Keratinocyte (primary cell): Measurements from ENCODE around the gene SPX. TPM values are rescaled to one million over a fixed set of nuclear protein-coding genes. Genes with fewer than 3 reads are reported as not detected.

ENCODE experiments used
- DNase-seq: peaks from one replicate; pipeline ENCODE4 v3.0.0-alpha.2; 2011; ENCODE audit warnings: low read depth, missing footprints, low spot score
- FAIRE-seq: peaks from 2 replicates; lab custom pipeline; 2011; peaks lifted over from hg19 to GRCh38; lab: Jason Lieb, UNC
- H2AFZ ChIP-seq: 2 replicates; pipeline ENCODE4 v1.6.0; 2012; ENCODE audit warnings: low read length, control low read depth, inconsistent platforms; ENCODE audit not compliant: control insufficient read depth
- H3K27ac ChIP-seq: 2 replicates; pipeline ENCODE4 v1.5.1; 2011; ENCODE audit warnings: low read length; ENCODE audit not compliant: control insufficient read depth, insufficient read depth
- H3K27me3 ChIP-seq: 3 replicates; pipeline ENCODE4 v1.6.0; 2011; ENCODE audit warnings: low read length; ENCODE audit not compliant: control insufficient read depth, insufficient read depth; ENCODE audit errors: extremely low read depth
- H3K36me3 ChIP-seq, 2 experiments: 2 replicates in 1 of 2; 3 replicates in 1 of 2; pipeline ENCODE4 v1.5.1; 2011; ENCODE audit warnings: low read length in 2 of 2, mild to moderate bottlenecking in 1 of 2; ENCODE audit not compliant: control insufficient read depth in 2 of 2, insufficient read depth in 2 of 2; ENCODE audit errors: extremely low read depth in 1 of 2
- H3K4me1 ChIP-seq: 3 replicates; pipeline ENCODE4 v1.5.1; 2011; ENCODE audit warnings: low read length; ENCODE audit not compliant: control insufficient read depth, insufficient read depth; ENCODE audit errors: extremely low read depth
- H3K4me2 ChIP-seq: 3 replicates; pipeline ENCODE4 v1.6.0; 2011; ENCODE audit warnings: low read depth, low read length; ENCODE audit not compliant: control insufficient read depth, insufficient read depth; ENCODE audit errors: extremely low read depth
- H3K4me3 ChIP-seq, 3 experiments: fragments of 200-600 bp in 1 of 3; sonication (generic) in 1 of 3; 2 replicates in 2 of 3; 3 replicates in 1 of 3; pipeline ENCODE4 v1.5.1; 2011 to 2016; ENCODE audit warnings: low read length in 3 of 3, mild to moderate bottlenecking in 3 of 3, control low read depth in 2 of 3, inconsistent platforms in 1 of 3, low read depth in 1 of 3, mixed read lengths in 1 of 3, mixed run types in 1 of 3, moderate library complexity in 1 of 3; ENCODE audit not compliant: control insufficient read depth in 2 of 3, insufficient read depth in 2 of 3; ENCODE audit errors: extremely low read depth in 1 of 3
- H3K79me2 ChIP-seq: 2 replicates; pipeline ENCODE4 v1.6.0; 2012; ENCODE audit warnings: low read length; ENCODE audit not compliant: control insufficient read depth, insufficient read depth
- H3K9ac ChIP-seq: 3 replicates; pipeline ENCODE4 v1.6.0; 2011; ENCODE audit warnings: low read length; ENCODE audit not compliant: control insufficient read depth, insufficient read depth; ENCODE audit errors: extremely low read depth
- H3K9me1 ChIP-seq: 3 replicates; pipeline ENCODE4 v1.6.0; 2011; ENCODE audit warnings: low read length; ENCODE audit not compliant: control insufficient read depth, insufficient read depth; ENCODE audit errors: extremely low read depth
- H3K9me3 ChIP-seq: 2 replicates; pipeline ENCODE4 v1.5.1; 2012; ENCODE audit warnings: low read depth, low read length; ENCODE audit not compliant: control insufficient read depth
- H4K20me1 ChIP-seq: 3 replicates; pipeline ENCODE4 v1.6.0; 2011; ENCODE audit warnings: low read length; ENCODE audit not compliant: control insufficient read depth, insufficient read depth; ENCODE audit errors: extremely low read depth
- CTCF ChIP-seq, 3 experiments: IDR thresholded peaks in 1 of 3; conservative IDR thresholded peaks in 1 of 3; optimal IDR thresholded peaks in 1 of 3; 2 replicates in 2 of 3; 3 replicates in 1 of 3; pipeline versions ENCODE3 to v1.5.1; 2011; ENCODE audit warnings: low read length in 3 of 3, mild to moderate bottlenecking in 3 of 3, moderate library complexity in 2 of 3, control low read depth in 1 of 3, inconsistent platforms in 1 of 3; ENCODE audit not compliant: insufficient read depth in 2 of 3; ENCODE audit errors: extremely low read depth in 1 of 3
- EZH2 ChIP-seq: IDR thresholded peaks from one replicate; pipeline ENCODE4 v1.6.1; 2012; ENCODE audit warnings: inconsistent platforms, mild to moderate bottlenecking, low read length, moderate library complexity
- dilution Hi-C: fragments of 300-500 bp; cut with MboI; formaldehyde crosslinking; loops from one replicate; pipeline ENCODE4 v1.7.0; 2020; ENCODE audit warnings: low sequenced_read_pairs; ENCODE audit not compliant: extremely low pct_ligation_motif_present
- polyA plus RNA-seq, 5 experiments: library from polyadenylated mRNA; depleted of rRNA in 3 of 5; stranded (reverse) in 3 of 5; stranded (forward) in 1 of 5; unstranded in 1 of 5; fragments of >200 nt; gene quantifications; 1 replicate in 1 of 5; 2 replicates in 3 of 5; 3 replicates in 1 of 5; pipeline versions ENCODE4 v1.2.1 to v1.2.3, GENCODE V29; 2011 to 2012; ENCODE audit warnings: missing spikeins in 2 of 5, low read depth in 1 of 5, low replicate concordance in 1 of 5

Gene SPX
- polyA plus RNA-seq, 1 donor (not counting 4 experiments of a cell fraction or from before 2014, with no cell fraction given): 0.12 TPM

- DNase-seq (no peak), FAIRE-seq (no peak)
- Histone ChIP-seq H3K27me3 (no peaks in the 10 kb centered on the region), H2AFZ (no peak overlapping the region), H3K36me3 (no peaks in the 10 kb centered on the region), H3K4me1 (no peaks in the 10 kb centered on the region), H3K9ac (no peak overlapping the region), H3K4me3 (no peak overlapping the region), H3K4me2 (no peak overlapping the region), H3K9me3 (no peaks in the 10 kb centered on the region), H3K9me1 (no peaks in the 10 kb centered on the region), H3K79me2 (no peaks in the 10 kb centered on the region), H4K20me1 (no peaks in the 10 kb centered on the region), H3K27ac (no peak overlapping the region)
- dilution Hi-C loops: no loop called here
- TF ChIP-seq EZH2 (no peak), CTCF (optimal IDR thresholded peaks at IDR 0.05 in 1 of 3, IDR thresholded peaks at IDR 0.05 in 1 of 3, conservative IDR thresholded peaks at IDR 0.05 in 1 of 3; ENCODE audit: extremely low read depth in 1 of 3, insufficient read depth in 2 of 3, low read length in 3 of 3) (no peak)
Observed at GRCh38 chr12:21566907-21567394, 40.9 kb downstream of the SPX start.

GRCh38 chr12:21568115-21568514 is 42.0 kb downstream of the SPX start:
- Histone ChIP-seq H3K9ac (no peak overlapping the region), H3K36me3 (no peaks in the 10 kb centered on the region), H3K4me1 (no peaks in the 10 kb centered on the region), H3K4me2 (no peak overlapping the region), H3K79me2 (no peaks in the 10 kb centered on the region), H3K27me3 (no peaks in the 10 kb centered on the region), H2AFZ (no peak overlapping the region), H3K9me3 (no peaks in the 10 kb centered on the region), H3K4me3 (no peak overlapping the region), H3K9me1 (no peaks in the 10 kb centered on the region), H4K20me1 (no peaks in the 10 kb centered on the region), H3K27ac (no peak overlapping the region)
- DNase-seq (no peak), FAIRE-seq (no peak)
- dilution Hi-C loops: no loop called here
- TF ChIP-seq CTCF (optimal IDR thresholded peaks at IDR 0.05 in 1 of 3, IDR thresholded peaks at IDR 0.05 in 1 of 3, conservative IDR thresholded peaks at IDR 0.05 in 1 of 3; ENCODE audit: extremely low read depth in 1 of 3, insufficient read depth in 2 of 3, low read length in 3 of 3) (no peak), EZH2 (no peak)
